Measurements from ENCODE around the gene C10orf71.

C10orf71 gene

DNA sequence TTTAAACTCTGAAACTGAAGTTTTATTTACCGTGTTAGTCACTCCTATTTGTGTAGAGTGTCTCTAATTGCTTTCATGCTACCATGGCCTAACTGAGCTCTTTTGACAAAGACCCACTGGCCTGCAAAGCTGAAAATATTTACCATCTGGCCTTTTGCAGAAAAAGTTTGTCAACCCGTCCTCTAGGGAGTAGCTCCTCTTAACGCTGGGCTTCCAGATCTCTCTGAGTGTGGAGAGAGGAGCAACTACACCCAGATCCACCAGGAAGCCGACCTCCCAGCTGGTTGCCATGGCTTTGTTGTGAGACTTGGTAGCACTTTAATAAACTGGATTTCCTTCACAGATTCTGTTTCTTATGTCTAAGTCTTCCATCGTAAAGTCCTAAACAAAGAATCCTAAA, 4.2 kb upstream of the C10orf71 start:
- DNase-seq: no peak

DNA sequence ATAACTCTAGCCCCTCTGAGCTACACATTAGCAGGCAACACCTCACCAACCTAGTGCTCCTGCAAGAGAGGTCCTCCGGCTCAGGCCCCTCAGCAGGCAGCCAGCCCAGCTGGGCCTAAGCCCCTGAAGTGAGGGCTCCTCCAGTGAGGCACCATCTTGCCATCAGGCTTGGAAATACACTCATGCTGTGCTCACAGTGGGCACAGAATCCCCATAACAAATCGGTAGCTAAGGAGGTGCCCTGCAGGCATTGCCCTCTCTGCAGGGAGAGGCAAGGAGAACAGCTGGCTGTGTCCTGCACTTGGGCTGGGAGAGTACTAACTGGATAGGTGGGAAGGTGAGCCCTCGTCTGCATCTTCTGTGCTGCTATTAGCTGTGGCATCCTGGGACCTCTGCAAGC, 3.7 kb upstream of the C10orf71 start:
- no peak for DNase-seq

DNA sequence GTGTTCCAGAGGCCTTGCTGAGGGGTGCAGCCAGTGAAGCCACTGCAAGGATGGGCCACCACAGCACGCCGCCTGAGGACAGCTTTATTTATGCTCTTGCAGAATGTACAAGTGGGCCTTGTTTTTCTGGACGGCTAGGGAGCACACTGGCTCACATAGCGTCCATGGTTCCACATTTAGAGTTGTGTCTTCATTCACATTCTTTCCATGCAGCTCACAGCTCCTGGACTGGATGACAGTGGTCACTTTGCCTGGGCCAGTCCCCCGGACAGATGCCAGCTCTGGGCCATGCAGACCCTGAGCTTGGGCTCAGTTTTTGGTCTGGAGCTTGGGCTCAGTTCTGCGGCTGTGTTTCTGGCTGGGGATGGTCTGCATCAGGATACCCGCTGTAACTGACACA, 2.6 kb upstream of the C10orf71 start:
- no peak for DNase-seq

DNA sequence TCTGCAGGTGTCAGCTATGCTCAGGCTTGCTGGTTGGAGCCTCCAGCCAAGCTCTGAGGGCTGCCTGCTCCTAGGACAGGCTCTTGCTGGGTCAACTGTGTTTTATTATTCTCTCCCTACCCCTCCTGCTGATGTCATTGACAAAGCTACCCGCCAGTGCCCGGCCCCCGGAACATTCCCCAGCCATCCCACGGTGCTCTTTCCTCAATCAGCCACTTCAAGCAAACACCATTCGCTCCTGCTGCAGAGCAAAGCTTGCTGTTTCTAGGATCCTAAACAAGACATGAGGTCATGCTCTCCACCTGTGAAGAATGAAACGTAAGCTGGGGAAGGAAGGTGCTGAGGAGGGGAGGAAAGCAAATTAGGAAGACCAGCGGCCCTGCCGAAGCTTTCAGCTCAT, 2.1 kb upstream of the C10orf71 start:
- DNase-seq: no peak

DNA sequence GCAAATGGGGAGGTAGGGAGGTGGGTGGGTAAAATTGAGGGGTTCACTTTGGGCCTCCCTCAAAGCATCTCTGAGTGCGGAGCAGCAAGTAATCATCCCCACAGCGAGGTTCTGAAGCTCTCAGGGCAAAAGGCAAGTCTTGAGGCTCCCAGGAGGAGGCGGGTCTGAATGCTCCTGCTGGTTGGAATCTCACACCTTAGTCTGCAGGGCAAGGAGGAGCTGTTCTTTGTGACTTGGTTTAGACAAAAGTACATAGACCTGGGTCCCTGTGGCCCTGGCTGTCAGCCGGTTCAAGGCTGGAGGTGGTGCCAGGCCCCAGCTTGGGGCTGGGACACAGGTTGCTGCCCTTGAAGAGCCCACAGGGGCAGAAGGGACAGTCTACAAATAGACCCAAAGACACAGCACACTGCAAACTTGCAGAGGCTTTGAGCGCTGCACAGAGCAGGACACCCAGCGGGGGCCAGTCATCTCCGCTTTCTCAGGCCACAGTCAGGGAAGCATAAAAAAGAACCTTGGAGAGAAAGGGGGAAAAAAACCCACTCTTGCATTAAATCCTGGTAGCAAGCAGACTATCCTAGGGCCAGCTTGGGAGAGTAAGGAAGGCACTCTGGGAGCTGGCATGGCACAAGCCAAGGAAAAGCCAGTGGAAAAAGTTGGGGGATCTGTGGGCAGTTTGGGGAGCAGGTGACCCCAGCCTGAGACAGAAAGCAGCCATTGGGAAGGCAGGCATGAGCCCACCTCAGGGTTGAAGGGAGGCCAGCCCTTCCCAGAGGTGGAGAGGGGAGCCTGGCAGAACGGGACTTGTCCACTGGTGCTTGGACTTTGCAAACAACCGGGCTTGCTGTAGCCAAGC, 926 bp upstream of the C10orf71 start:
- DNase-seq: no peak

DNA sequence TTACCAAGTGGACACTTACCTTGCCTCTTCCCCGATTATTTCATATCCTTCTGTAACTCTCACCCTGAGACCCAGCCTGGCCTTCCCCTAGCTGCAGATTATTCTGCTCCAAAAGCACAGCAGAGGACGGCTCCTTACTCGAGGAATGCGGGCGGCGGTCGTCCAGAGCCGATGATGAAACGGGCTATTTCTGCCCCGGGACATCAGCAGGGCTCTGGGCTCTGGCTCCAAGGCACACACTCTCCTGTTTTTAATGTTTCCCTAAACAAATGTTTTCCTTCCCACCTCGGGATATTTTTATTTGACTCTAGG, 343 bp upstream of the C10orf71 start:
- DNase-seq: no peak

DNA sequence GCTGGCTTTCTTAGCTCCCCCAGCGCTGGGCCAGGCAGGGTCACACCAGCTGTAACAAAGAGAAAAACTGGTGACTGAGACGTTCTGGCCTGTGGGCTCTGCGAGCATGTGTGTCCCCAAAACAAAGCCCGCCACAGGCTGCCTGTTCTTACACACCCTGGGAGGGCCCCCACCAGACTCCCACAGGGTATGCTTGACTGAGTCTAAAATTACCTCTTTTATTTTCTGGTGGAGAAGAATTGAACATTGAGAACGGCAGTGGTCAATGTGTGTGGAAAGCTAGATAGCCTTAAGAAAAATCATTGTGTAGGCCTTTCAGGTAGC, 808 bp downstream of the C10orf71 start:
- DNase-seq: no peak

DNA sequence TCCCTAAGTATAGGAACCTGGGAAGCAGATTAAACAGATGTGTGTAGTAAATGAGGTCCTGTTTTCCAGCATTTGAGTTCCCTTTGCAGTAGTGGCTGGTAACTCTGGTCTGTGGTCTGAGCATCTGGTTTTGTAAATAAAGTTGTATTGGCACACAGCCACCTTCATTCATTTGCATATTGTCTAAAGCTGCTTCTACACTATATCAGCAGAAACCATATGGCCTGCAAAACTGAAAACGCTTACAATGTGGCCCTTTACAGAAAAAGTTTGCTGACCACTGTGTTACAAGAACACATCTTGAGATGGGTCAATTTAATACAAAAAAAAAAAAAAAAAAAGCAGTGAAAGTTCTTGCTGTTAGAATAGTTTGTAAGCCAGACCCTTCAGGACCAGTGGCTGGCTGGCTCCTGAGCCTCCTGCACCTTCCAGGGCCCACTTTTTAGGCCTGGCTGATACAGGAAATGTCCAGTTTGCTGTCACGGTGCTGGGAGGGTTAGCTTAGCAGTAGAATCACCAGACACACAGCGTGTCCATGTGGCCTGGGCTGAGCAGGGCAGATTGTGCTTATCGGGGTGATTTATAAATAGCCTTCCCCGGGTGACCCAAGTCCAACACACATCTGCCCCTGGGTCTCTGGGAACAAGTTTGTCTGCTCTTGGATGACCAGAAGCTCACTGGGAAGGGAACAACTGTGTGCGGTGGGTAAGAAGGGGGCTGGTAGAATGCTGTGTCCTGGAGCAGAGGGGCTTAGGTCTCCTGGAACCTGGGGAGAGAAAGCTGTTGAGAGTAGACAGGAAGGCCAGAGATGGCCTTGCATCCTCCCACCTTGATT, 1.4 kb downstream of the C10orf71 start:
- no peak for DNase-seq

DNA sequence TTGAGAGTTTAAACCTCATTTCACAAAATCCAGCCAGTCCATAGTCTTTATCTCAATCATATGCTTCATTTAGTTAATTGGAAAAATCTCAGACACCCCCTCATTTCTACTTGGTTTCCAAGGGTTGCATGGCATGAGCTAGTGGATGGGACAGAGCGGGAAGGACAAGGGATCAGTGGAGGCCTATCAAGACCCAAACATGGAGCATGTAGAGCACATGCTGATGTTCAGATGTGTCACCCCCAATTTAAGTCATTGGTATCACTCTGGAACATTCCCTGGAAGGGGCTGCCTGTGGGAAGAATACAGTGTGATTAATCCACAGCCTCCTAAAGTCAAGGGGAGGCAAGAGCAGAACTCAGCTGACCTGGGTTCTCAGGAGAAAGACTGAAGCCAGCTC, 2.3 kb downstream of the C10orf71 start:
- DNase-seq: no peak

DNA sequence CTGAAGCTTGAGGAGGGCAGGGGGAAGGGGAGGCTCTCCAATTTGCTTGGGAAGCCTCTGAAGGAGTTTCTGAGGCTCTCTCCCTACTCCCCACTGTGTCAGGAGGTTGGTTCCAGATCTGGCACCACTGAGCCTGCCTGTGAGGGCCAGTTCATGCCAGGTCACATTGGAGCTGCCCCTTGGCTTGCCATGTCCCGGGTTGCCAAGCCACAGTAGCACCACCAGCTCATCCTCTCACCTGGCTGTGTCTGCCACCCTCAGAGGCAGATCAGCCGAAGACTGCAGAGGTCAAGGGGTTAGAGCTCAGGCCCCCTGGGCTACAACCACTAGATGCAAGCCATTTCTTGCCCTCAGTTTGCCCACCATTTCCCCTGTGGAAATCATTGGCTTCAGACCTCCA, 3.1 kb downstream of the C10orf71 start:
- DNase-seq: no peak

DNA sequence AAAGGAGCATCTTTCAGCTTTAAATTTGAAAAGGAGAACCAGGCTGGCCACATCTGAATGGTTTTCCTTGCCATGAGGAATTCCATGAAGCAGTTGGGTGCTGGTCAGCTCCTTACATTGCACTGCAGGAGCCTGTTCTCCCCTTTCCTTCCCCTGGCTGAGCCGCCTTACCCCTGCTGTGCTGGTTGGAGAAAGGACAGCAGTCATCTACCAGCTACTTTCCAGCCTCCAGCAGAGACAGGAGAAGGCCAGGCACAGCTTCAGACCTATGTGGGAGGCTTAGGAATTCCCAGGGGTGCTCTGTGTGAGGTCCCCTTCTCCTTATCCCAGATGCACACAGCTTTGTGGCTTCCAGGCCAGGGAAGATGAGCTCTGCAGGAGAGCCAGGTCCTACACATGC, 4.7 kb downstream of the C10orf71 start:
- no peak for DNase-seq

DNA sequence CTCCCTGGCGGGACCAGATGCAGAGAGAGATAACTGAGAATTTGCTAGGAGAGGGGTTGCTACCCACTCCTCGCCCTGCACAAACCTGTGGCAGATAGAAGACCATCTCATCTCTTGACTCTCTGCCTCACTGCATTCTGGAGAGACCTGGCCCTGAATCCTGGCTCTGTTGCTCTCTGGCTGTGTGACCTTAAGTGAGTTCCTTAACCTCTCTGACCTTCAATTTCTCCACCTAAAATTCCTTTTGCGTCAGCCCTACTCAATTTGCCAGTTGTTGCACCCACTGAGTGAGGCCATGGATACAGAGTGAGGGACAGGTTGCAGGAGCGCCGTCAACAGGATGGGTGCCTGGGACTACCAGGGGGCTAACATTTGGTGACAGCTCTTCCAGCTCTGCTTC, 5.2 kb downstream of the C10orf71 start:
- no peak for DNase-seq

DNA sequence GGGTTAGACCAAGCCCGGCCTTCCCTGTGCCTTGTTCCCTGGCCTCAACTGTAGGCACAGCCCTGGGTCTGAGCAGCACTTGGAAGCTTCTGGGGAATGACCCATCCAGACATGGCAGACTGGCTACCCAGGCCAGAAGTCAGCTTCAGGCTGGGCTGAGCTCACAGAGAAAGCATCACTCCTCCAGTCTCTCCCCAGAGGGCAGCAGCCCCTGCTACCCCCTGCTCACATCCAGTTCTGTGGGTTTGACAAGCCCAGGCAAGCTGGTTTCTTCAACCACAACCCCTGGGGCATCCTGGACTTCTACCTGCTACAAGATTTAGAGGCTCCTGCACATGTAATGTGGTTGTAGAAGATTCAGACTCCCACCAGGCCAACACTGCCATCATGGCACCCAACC, 9.0 kb downstream of the C10orf71 start:
- DNase-seq: no peak

DNA sequence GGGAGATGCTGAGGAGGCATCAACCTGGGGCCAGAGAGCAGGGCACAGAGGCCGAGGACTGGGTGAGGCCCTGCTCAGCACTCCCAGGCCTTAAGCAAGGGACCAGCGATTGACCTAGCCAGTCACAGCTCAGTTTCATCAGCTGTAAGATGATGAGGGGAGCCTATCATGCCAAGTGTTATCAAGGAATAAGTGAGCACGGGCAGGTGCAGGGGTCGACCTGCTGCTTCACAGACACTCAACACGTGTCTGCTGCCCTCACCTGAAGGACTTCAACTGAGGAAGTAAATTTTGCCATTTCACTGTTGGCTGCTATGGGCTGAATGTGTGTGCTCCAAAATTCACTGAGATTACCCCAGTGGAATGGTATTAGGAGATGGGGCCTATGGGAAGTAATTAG, 9.9 kb downstream of the C10orf71 start:
- DNase-seq: no peak

DNA sequence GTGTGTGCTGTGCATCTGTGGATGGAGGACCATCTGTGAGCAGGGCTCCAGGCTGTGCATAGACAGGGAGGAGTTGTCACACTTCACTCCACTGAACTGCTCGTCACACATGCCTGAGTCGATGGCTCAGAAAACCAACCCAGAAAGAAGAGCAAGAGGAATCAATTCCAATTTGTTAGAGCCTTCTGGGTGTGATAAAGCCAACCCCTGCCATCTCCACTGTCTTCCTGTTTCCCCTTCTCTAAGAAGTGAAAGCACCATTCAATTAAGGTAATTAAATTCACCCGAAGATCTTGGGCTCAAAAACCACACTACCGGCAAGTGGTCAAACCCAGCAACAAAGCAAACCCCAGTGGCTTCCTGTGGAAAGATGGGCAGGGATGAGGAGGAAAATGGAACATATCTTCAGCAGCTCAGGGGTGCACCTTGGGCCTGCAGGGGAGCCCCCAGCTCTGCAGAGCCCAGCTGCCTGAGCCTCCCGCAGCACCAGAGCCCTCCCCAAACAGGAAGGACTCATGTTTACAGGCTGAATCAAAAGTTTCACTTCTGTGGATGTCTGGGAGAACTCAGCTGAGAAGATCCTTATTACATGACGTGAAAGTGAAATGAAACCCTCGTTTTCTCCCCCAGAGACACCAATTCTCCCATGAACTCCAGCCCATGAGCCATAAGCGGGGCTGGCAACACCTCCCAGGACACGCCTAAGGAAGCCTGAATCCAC, 10.9 kb downstream of the C10orf71 start:
- DNase-seq: peak; percentile 38

DNA sequence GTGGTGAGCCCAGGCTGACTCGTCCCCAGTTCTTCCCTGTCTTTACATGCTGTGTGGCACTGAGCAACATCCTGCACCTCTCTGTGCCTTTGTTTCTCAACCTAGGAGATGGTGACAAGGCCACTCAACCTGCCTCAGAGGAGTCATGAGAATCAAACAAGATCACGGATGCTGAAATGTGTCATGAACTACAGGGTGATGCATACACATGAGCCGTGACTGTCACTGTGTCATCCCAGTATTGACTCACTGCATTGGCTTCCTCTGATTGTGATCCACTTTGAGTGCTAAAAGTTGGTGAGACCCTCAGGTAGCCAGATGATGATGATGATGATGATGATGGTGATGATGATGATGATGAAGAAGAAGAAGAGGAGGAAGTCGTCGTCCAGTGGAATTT, 11.5 kb downstream of the C10orf71 start:
- peak; percentile 60 for DNase-seq

DNA sequence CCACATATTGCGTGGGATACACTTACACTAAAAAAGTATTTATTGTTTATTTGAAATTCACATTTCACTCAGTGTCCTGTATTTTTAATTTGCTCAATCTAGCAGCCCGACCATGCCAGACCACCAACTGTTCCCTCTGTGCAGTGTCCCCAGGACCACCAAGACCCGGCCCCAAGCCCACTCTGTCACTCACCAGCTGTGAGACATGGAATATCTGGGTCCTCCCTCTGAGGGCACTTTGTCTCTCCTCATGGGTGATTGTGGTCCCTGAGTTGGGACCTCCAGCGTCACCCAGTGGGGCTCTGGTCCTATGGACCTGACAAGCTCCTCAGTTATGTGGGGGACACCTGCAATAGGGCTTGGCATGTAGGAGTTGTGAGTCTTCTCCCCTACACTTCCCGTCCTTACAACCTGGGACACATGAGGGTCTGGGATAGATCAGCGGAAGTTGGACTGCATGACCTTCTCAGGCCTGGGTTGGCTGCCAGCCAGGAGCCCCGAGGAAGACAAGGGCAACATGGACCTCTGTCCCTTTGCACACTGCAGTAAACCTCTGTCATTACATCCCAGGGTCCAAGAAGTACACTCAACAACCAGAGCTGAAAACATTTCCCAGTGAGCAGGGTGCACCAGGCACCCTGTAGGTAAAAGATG, 12.1 kb downstream of the C10orf71 start:
- DNase-seq: no peak

DNA sequence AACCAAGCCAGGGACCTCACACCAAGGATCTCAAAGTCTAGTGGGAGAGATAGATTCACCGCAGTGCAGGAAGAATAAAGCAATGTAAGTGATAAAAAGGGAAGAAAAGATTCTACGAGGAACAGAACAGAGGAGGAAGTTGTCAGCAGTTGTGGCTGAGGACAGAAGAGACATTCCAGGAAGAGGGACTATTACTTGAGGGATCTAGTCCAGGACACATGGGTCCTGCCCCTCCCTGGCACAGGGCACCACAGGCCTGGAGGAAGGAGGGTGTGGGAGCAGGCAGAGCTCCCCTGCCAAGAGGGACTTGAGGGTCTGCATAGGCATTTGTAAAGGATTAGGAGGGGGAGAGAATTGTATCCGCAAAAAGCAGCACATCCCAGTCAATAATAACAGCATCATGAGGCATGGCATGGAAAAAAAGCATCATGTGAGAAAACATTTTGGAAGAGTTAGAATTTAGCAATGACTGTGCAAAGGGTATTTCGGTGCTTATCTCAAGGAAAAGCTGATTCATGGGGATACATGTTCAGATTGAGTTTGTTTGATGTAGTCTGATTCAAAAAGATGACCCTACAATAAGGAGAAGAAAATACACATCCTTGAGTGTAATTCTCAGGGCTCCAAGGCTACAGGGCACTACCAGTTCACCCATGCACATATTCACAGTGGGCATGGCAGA, 12.7 kb downstream of the C10orf71 start:
- no peak for DNase-seq

DNA sequence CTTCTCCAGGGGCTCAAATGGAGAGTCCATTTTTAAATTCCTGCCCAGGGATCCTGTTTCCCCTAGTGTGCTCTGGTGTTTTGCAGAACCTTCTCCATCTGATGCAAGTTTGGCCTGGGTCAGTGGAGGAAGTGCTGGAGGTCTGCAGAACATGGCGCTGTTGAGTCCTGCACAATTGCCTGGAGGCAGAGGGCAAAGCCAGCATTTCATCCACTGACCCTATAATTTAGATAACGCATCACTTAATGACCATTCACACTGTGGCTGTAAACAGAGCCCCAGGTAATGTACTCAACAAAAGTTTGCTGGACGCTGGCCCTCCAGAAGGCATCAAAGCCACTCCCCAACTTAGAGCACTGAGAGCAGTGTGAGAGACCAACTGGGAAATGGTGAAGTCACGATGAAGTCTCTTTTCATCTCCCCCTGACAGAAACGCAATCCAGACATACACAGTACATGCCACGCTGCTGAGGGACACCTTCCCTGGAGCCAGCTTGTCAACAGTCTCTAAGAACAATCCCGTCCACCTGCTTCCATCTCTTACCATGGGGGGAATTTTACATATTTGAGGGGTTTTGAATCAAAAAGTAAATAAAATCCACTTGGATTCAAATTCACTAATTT, 13.4 kb downstream of the C10orf71 start:
- no peak for DNase-seq

DNA sequence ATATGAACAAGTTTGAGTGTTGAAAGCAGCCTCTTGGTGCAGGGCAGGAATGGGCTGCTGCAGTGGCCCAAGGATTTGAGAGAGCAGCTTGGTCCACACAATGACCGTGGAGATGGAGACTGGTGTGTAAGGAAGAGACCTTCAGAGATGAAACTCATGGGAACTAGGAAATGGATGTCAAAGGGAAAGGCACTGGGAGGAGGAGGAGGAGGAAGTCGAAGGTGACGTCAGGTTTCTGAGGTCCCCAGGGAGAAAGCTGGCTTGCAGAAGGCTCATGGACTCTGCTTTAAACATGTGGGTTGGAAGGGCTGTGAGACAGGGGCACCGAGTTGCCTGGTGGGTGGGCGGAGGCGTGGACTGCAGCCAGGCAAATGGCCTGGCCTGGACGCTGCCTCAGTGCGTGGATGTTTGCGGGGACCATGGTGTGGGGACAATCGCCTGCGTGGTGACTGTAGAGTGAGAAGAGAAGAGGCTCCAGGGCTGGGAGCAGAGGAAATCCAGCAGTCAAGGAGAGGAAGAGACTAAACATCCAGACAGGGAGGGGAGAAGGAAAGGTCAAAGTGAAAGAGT, 14.6 kb downstream of the C10orf71 start:
- DNase-seq: no peak

DNA sequence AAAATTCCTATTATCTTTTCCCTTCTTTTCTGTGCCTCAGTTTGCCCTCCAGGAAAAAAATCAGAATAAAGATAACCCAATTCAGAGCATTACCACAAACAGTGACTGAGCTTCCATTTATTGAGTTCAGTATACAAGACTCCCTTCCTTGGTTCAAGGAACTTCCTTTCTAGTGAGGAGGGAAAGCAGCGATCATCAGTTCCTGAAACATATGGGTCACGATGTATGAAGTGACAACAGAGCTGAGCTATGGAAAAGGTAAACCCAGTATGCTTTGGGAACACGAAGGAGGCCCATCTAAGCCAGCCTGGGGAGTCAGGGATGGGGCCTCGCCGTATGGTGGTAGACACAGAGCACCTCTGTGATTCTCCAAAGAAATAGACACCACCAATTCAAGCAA, 15.8 kb downstream of the C10orf71 start:
- DNase-seq: no peak

DNA sequence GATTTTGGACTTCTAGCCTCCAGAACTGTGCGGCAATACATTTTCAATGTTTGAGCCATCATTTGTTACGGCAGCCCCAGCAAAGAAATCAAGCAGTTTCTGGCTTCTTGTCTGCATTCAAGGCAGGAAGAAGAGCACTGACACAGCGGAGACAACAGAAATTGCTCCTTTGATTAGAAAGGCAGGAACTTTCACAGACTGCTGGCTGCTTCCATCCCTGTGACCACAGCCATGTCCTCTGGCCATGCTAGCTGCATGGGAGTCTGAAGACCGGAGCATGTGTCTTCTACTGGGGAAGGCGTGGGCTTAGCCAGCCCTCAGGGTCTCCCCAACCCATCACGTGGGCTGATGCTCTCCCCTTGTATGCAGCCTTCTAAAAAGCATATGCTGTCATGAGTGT, 19.1 kb downstream of the C10orf71 start:
- no peak for DNase-seq

Measured in activated CD4-positive, alpha-beta T cell treated with anti-CD3 and anti-CD28 coated beads, Interleukin-2, amount 50 U/mL, for 16 hours (primary cell).